HFF-Myc (cell line): Measurements from ENCODE around the gene USP14.

Source experiments
- DNase-seq: peaks from one replicate; pipeline ENCODE4 v3.0.0-alpha.2; 2011; ENCODE audit warnings: low read depth; ENCODE audit errors: extremely low read depth
- H3K4me3 ChIP-seq: replicated peaks from 2 replicates; pipeline ENCODE4 v1.5.1; 2011; ENCODE audit warnings: low read depth, mild to moderate bottlenecking, control low read depth, low read length
- TF ChIP-seq, protein P1 (sequence below): IDR thresholded peaks from 2 replicates; pipeline ENCODE4 v1.5.1; 2012; ENCODE audit warnings: mild to moderate bottlenecking, low read depth, low read length, control low read depth; ENCODE audit errors: missing control alignments

USP14 gene

DNA sequence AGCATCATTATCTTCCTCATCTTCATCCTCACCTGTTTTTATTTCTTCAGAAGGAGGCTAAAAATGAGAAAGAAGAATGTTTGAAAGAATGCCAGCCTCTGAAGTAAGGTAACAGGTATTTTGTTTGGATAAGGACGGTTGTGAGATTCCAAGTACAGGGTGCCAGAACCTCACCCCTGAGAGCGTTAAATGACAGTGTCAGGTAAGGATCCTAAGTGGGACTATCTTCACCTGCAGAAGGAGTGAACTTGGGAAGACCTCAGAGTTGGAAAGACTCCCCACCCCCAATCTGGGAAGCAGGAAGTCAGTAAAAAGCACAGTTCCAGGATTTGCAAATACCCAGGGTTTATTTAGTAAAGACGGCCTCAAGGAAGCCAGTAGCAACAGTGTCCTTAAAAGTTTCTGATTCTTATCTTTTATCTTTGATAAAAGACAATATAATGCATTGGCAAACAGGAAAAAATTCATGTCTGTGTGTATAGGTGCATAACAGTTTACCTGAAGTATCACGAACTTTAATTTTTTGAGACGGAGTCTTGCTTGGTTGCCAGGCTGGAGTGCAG, 57.2 kb downstream of the USP14 start:
- TF ChIP-seq, protein P1, sequence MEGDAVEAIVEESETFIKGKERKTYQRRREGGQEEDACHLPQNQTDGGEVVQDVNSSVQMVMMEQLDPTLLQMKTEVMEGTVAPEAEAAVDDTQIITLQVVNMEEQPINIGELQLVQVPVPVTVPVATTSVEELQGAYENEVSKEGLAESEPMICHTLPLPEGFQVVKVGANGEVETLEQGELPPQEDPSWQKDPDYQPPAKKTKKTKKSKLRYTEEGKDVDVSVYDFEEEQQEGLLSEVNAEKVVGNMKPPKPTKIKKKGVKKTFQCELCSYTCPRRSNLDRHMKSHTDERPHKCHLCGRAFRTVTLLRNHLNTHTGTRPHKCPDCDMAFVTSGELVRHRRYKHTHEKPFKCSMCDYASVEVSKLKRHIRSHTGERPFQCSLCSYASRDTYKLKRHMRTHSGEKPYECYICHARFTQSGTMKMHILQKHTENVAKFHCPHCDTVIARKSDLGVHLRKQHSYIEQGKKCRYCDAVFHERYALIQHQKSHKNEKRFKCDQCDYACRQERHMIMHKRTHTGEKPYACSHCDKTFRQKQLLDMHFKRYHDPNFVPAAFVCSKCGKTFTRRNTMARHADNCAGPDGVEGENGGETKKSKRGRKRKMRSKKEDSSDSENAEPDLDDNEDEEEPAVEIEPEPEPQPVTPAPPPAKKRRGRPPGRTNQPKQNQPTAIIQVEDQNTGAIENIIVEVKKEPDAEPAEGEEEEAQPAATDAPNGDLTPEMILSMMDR: no peak
- no peak for DNase-seq
- no peak overlapping the region for H3K4me3 ChIP-seq

DNA sequence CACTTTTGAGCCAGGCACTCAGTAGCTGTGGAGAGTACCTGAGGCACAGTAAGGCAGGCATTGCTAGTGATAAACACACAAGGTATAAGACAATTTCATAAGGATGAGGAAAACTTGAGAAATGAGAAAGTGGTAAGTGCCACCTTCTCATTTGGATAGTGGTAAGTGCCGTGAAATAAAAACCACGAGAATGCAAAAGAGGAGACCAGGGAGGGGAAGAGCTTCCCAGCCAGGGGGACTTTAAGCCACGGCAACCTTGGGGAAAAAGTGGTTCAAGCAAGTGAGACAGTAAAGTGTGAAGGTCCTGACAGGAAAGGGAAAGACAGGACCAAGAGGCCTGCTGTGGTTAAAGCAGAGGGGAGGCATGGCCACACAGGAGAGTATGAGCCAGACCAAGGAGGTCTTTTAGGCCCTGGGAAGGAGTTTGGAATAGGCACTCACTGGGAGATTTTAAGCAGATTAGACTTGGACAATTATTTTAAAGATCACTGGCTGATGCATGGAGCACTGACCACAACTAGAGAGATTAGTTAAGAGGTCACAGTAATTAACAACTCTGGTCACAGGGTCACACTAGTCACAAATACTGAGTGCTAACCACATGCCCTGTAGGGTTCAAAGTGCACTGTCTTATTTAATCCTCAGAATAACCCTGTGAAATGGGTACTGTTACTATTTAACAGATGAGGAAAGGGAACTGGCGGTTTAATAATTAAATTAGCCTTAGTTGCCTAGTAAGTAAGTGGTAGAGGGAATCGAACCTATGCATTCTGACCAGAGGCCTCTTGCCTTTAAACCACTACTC, 59.4 kb downstream of the USP14 start:
- no peak overlapping the region for H3K4me3 ChIP-seq
- TF ChIP-seq, protein P1: no peak
- no peak for DNase-seq

DNA sequence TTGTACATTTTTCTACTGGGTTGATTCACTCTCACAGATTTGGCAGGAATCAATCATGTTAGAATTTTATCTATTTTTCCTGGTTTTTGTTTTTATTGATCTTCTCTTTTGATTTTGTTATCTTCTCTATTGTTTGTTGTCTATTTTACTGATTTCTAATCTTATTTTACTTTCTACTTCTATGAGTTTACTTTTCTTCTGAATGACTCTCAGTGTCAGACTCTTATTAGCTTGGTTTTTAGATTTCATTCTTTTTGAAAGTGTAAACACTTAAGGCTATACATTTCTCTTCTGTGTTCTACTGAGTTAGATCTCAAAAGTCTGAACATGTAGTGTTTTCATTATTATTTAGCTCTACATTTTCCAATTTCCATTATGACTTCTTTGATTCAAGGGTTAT, 62.4 kb downstream of the USP14 start:
- TF ChIP-seq, protein P1: no peak
- H3K4me3 ChIP-seq: no peak overlapping the region
- DNase-seq: no peak

DNA sequence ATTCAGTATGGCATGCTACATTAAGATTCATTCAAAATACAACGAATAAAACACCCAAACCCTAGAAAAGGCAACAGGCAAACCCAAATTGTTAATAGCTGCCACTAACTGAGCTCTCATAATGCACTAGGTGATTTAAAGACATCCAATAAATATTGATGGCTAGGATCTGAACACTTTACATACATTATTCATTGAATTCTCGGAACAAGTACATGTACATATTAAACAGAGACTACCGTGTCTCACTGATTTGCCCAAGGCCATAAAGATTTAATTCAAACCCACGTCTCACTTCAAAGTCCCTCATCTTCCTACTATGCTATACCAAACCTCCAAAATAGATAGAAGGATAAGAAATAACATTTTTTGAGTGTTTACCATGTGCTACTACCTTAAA, 67.4 kb downstream of the USP14 start:
- H3K4me3 ChIP-seq: no peak overlapping the region
- TF ChIP-seq, protein P1: no peak
- no peak for DNase-seq

DNA sequence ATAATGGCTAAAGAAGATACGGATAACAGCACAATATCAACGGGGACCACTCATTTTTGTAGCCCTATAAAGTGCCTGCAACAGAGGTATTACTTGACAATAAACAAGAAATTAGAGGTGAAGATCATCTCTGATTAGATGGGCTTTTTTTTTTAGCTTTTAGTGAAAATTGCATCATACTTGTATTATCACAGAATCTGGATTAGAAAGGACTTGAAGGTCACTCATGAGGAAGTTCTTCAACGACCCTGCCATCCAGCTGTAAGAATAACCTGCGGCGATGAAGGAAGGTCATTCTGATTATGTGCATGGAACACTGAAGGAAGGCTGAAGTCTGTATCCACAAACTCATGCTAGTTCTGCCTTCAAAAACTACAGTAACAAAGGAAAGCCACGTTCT, 69.0 kb downstream of the USP14 start:
- DNase-seq: no peak
- TF ChIP-seq, protein P1: no peak
- H3K4me3 ChIP-seq: no peak overlapping the region

DNA sequence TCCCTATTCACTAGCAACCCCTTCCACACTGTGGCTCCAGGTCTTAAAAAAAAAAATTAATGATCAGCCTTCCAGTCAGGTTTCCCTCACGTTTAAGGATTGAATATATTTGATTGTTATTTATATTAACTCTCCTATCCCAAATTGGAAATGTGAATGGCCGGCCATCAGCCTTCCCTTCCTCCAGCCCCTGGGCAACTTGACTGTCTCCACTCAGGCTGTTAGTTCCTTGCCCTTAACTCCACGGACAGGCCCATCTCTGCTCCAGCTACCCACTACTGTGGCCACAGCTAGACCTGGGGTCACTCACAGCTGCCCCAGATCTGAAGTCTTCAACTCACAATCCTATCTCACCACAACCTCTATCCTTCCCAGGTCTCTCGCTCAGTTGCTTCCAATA, 69.5 kb downstream of the USP14 start:
- TF ChIP-seq, protein P1: no peak
- no peak for DNase-seq
- H3K4me3 ChIP-seq: no peak overlapping the region
